Panc1 (cell line): ENCODE measurements around the gene PPARD. TPM values are rescaled to one million over a fixed set of nuclear protein-coding genes. Genes with fewer than 3 reads are reported as not detected.

Experiments used
- ATAC-seq: fragments of 200-7000 bp; cut with Tn5 transposase; 2 replicates; pipeline ENCODE4 v1.9.1; 2020; ENCODE audit warnings: mild to moderate bottlenecking, moderate library complexity
- BruUV-seq: library from RNA; stranded (reverse); fragments of 400-500 nt; replicated peaks from 2 replicates; lab custom pipeline; 2021; lab: Mats Ljungman, UMichigan
- CTCF ChIA-PET: fragments of 300-600 bp; sonication (Branson Sonifier 250); formaldehyde crosslinking; loops from one replicate; lab custom pipeline; 2022; ENCODE audit warnings: antibody characterized with exemption; lab: Charles Lee
- POLR2A ChIA-PET: fragments of 300-600 bp; sonication (Branson Sonifier 250); formaldehyde crosslinking; loops from one replicate; lab custom pipeline; 2022; ENCODE audit warnings: antibody characterized with exemption; lab: Charles Lee
- DNase-seq: peaks from one replicate; pipeline ENCODE4 v3.0.0-alpha.2; 2010; ENCODE audit warnings: low read depth, low spot score
- H3K27ac ChIP-seq: 2 replicates; pipeline ENCODE4 v1.5.1; 2011; ENCODE audit warnings: mild to moderate bottlenecking, low read length, inconsistent platforms
- H3K27me3 ChIP-seq: fragments of 200-500 bp; sonication (Bioruptor generic); 2 replicates; pipeline ENCODE4 v1.6.0; 2014; ENCODE audit warnings: low read length, inconsistent platforms; ENCODE audit not compliant: control insufficient read depth, insufficient read depth
- H3K36me3 ChIP-seq: fragments of 200-500 bp; sonication (Bioruptor generic); 2 replicates; pipeline ENCODE4 v1.5.1; 2014; ENCODE audit warnings: inconsistent platforms, mild to moderate bottlenecking, low read length, moderate library complexity; ENCODE audit not compliant: control insufficient read depth, insufficient read depth
- H3K4me1 ChIP-seq: 2 replicates; pipeline ENCODE4 v1.5.1; 2011; ENCODE audit warnings: inconsistent platforms, mild to moderate bottlenecking, low read length, moderate library complexity; ENCODE audit not compliant: control insufficient read depth, insufficient read depth
- H3K4me3 ChIP-seq, 2 experiments: 2 replicates each; pipeline ENCODE4 v1.5.1; 2011 to 2012; ENCODE audit warnings: low read depth in 2 of 2, low read length in 2 of 2, mild to moderate bottlenecking in 2 of 2, inconsistent platforms in 1 of 2, moderate library complexity in 1 of 2
- H3K9me3 ChIP-seq: fragments of 200-500 bp; sonication (Bioruptor generic); 2 replicates; pipeline ENCODE4 v1.5.1; 2014; ENCODE audit warnings: low read depth, mild to moderate bottlenecking, inconsistent platforms, low read length, moderate library complexity; ENCODE audit not compliant: control insufficient read depth, insufficient read depth
- POLR2AphosphoS5 ChIP-seq: IDR thresholded peaks from 2 replicates; pipeline ENCODE4 v1.6.1; 2012; ENCODE audit warnings: mild to moderate bottlenecking, low read depth, low read length, moderate library complexity
- SIN3A ChIP-seq: IDR thresholded peaks from 2 replicates; pipeline ENCODE4 v1.6.1; 2012; ENCODE audit warnings: low read depth, mild to moderate bottlenecking, low read length, moderate library complexity, borderline replicate concordance; ENCODE audit not compliant: insufficient read depth
- TCF7L2 ChIP-seq: IDR thresholded peaks from 2 replicates; pipeline ENCODE4 v1.6.1; 2011; ENCODE audit warnings: mild to moderate bottlenecking, low read depth, low read length, inconsistent platforms
- in situ Hi-C: cut with HindIII; loops from 2 replicates; pipeline ENCODE4 v1.10.0; 2016; ENCODE audit warnings: low sequenced_read_pairs, low pct_unique_long_range_greater_than_20kb
- intact Hi-C: fragments of 100-400 bp; cut with micrococcal nuclease; formaldehyde crosslinking; loops from one replicate; pipeline ENCODE4 v1.10.0; 2022; ENCODE audit not compliant: unreplicated experiment
- total RNA-seq: library from RNA; stranded (reverse); gene quantifications from one replicate; pipeline ENCODE4 v1.2.1, GENCODE V29; 2021; ENCODE audit not compliant: unreplicated experiment
- TF ChIP-seq, protein P1 (sequence below), 2 experiments: IDR thresholded peaks; 2 replicates each; pipeline ENCODE4 v1.6.1; 2011 to 2012; ENCODE audit warnings: low read depth in 2 of 2, control low read depth in 1 of 2, low read length in 1 of 2, mild to moderate bottlenecking in 1 of 2, moderate library complexity in 1 of 2; ENCODE audit not compliant: insufficient read depth in 1 of 2
- TF ChIP-seq, protein P2 (sequence below): fragments of 450-650 bp; IDR thresholded peaks from 2 replicates; pipeline ENCODE4 v1.5.1; 2017; ENCODE audit warnings: mild to moderate bottlenecking

Gene PPARD
- total RNA-seq, 1 experiment from 2014 or later = 14.4 TPM

DNA sequence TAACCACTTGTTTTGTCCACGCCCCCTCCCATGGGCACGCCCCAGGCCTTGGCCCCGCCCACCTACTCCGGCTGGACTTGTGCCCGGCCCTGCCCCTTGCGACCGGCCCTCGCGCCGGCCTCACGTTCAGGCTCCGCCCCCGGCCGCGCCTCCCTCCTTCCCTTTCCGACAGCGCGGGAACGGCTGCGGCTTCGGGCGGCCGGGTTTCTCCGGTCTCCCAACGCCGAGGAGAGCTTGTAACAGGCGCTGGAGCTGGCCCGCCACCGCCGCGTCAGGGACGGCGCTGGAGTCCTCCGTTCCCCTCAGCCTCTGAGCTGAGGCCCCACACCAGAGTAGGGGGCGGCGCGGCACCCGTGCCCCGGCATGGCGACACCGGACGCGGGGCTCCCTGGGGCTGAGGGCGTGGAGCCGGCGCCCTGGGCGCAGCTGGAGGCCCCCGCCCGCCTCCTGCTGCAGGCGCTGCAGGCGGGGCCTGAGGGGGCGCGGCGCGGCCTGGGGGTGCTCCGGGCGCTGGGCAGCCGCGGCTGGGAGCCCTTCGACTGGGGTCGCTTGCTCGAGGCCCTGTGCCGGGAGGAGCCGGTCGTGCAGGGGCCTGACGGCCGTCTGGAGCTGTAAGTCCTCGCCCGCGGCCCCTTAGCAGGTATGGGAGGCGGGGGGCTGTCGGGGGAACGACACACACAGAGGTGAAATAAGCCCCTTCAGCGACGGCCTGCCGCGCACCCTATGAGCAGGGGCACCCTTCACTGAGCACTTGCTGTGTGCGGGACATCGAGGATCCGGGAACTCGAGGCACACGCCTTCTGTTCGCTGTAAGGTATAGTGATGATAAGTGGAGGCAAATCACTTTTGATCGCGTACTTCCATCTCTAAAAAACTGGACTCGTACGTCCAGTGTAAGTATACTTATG is 110.1 kb downstream of the PPARD start, which contains the start of gene FANCE:
TSS of gene FANCE (plus strand) at position 156 of the 908 bp plus-strand sequence. CDS start at position 364, 208 bp downstream.
- BruUV-seq = no TSS peak
- ChIA-PET CTCF (interaction anchor here (0.6 to 1.9 kb wide), 3 partner anchors 51 to 110 kb away, joined by 3 to 5 read pairs (median 3); partner anchors contain the start of gene PPARD), POLR2A (interaction anchor here (0.6 kb wide), 1 partner anchor 281 kb away, joined by 10 read pairs; no protein-coding TSS in a partner anchor)
- H3K36me3 ChIP-seq = no peaks in the 10 kb centered on the region
- no peaks in the 10 kb centered on the region for H3K27me3 ChIP-seq
- H3K4me3 ChIP-seq = peak within 1 kb of the TSS; percentile 62 to 65
- peak within 1 kb of the TSS; percentile 51; the same call in 1 of the 2 replicates for H3K27ac ChIP-seq
- H3K9me3 ChIP-seq = no peaks in the 10 kb centered on the region
- peak; percentile 94; the same call in 1 of the 2 replicates for TF ChIP-seq SIN3A
- TF ChIP-seq TCF7L2 = no peak
- peak; percentile 49; the same call in 1 of the 2 replicates for TF ChIP-seq POLR2AphosphoS5
- TF ChIP-seq, protein P1, sequence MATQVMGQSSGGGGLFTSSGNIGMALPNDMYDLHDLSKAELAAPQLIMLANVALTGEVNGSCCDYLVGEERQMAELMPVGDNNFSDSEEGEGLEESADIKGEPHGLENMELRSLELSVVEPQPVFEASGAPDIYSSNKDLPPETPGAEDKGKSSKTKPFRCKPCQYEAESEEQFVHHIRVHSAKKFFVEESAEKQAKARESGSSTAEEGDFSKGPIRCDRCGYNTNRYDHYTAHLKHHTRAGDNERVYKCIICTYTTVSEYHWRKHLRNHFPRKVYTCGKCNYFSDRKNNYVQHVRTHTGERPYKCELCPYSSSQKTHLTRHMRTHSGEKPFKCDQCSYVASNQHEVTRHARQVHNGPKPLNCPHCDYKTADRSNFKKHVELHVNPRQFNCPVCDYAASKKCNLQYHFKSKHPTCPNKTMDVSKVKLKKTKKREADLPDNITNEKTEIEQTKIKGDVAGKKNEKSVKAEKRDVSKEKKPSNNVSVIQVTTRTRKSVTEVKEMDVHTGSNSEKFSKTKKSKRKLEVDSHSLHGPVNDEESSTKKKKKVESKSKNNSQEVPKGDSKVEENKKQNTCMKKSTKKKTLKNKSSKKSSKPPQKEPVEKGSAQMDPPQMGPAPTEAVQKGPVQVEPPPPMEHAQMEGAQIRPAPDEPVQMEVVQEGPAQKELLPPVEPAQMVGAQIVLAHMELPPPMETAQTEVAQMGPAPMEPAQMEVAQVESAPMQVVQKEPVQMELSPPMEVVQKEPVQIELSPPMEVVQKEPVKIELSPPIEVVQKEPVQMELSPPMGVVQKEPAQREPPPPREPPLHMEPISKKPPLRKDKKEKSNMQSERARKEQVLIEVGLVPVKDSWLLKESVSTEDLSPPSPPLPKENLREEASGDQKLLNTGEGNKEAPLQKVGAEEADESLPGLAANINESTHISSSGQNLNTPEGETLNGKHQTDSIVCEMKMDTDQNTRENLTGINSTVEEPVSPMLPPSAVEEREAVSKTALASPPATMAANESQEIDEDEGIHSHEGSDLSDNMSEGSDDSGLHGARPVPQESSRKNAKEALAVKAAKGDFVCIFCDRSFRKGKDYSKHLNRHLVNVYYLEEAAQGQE (IDR thresholded peaks at IDR 0.05; ENCODE audit: insufficient read depth in 1 of 2, low read depth in 2 of 2, low read length in 1 of 2) = no peak
- in situ Hi-C loops (no loop called here), intact Hi-C loops (no loop called here)
- no peak for DNase-seq
- ATAC-seq = peak; percentile 93
- peaks cover 18% of the 10 kb centered on the region for H3K4me1 ChIP-seq

DNA sequence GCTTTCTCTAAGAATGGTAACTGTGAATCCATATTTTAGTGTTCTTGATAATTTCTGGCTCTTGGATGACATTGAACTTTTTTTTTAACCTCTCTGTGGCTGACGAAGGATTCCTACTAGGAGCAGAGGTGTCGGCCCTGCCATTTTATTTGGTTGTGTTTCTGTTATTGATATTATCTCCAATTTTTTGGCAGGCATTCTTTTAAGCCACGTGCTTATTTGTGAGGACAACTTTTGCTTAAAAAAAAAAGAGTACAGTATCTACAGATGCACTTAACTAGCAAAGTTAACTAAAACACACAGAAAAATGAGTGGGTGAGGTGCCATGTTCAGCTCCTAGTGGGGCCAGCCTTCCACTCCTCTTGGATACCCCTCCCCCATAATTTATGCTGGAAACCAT is 110.9 kb downstream of the PPARD start:
- ATAC-seq (no peak), DNase-seq (no peak)
- CTCF ChIA-PET = no interaction called here
- Histone ChIP-seq H3K4me1 (peaks cover 18% of the 10 kb centered on the region), H3K4me3 (peak overlapping the region; percentile 62 to 65), H3K9me3 (no peaks in the 10 kb centered on the region), H3K27ac (peak overlapping the region; percentile 51; the same call in 1 of the 2 replicates), H3K27me3 (no peaks in the 10 kb centered on the region), H3K36me3 (no peaks in the 10 kb centered on the region)
- POLR2A ChIA-PET = interaction anchor here (0.6 kb wide), 1 partner anchor 280 kb away, joined by 10 read pairs; no protein-coding TSS in a partner anchor
- no peak for TF ChIP-seq TCF7L2
- TF ChIP-seq, protein P1 (IDR thresholded peaks at IDR 0.05; ENCODE audit: insufficient read depth in 1 of 2, low read depth in 2 of 2, low read length in 1 of 2) = no peak
- TF ChIP-seq, protein P2, sequence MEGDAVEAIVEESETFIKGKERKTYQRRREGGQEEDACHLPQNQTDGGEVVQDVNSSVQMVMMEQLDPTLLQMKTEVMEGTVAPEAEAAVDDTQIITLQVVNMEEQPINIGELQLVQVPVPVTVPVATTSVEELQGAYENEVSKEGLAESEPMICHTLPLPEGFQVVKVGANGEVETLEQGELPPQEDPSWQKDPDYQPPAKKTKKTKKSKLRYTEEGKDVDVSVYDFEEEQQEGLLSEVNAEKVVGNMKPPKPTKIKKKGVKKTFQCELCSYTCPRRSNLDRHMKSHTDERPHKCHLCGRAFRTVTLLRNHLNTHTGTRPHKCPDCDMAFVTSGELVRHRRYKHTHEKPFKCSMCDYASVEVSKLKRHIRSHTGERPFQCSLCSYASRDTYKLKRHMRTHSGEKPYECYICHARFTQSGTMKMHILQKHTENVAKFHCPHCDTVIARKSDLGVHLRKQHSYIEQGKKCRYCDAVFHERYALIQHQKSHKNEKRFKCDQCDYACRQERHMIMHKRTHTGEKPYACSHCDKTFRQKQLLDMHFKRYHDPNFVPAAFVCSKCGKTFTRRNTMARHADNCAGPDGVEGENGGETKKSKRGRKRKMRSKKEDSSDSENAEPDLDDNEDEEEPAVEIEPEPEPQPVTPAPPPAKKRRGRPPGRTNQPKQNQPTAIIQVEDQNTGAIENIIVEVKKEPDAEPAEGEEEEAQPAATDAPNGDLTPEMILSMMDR = no peak
- no peak for TF ChIP-seq POLR2AphosphoS5
- no peak for TF ChIP-seq SIN3A
- intact Hi-C loops = no loop called here
- in situ Hi-C loops = no loop called here
- TSS peak; percentile 85 for BruUV-seq
